ENCODE results near the gene SORT1.

SORT1 gene

DNA sequence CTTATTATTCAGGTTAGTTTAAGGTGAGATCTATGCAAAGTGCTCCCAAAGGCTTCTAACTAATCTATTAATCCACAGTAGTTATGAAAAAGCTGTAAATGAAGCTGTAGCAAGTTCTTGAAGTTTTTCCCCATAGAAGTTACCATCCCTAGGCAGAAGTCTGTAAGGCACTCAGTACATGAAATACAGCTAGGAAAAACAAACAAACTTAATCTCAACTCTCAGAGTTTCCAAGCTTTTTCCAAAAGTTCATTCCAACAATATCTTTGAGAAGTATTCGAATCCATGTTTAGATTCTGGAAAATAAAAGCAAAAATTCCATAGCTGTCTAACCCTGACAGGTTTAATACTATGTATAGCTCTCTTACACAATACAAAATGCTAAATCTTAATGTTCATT lies 41.2 kb downstream of the SORT1 start:
- H3K9me3 ChIP-seq (ENCODE audit: severe bottlenecking): no peaks in the 10 kb centered on the region
- no peak overlapping the region for H3K4me3 ChIP-seq (ENCODE audit: low read depth, low read length)
- H3K27me3 ChIP-seq (ENCODE audit: insufficient read depth, low read depth, severe bottlenecking): no peaks in the 10 kb centered on the region
- H3K36me3 ChIP-seq: peaks cover 18% of the 10 kb centered on the region
- no peak overlapping the region for H3K27ac ChIP-seq
- TF ChIP-seq CTCF (IDR thresholded peaks at IDR 0.05; ENCODE audit: low read depth, low read length): no peak
- no peak for DNase-seq

- no peak overlapping the region for H3K27ac ChIP-seq
- peaks cover 32% of the 10 kb centered on the region for H3K36me3 ChIP-seq
- no peak overlapping the region for H3K4me3 ChIP-seq (ENCODE audit: low read depth, low read length)
- no peaks in the 10 kb centered on the region for H3K27me3 ChIP-seq (ENCODE audit: insufficient read depth, low read depth, severe bottlenecking)
- no peak for TF ChIP-seq CTCF (IDR thresholded peaks at IDR 0.05; ENCODE audit: low read depth, low read length)
- no peak for DNase-seq
- H3K9me3 ChIP-seq (ENCODE audit: severe bottlenecking): no peaks in the 10 kb centered on the region
Observed at GRCh38 chr1:109354929-109355328, 42.8 kb downstream of the SORT1 start.

- no peak overlapping the region for H3K27ac ChIP-seq
- TF ChIP-seq CTCF (IDR thresholded peaks at IDR 0.05; ENCODE audit: low read depth, low read length): no peak
- no peak overlapping the region for H3K4me3 ChIP-seq (ENCODE audit: low read depth, low read length)
- H3K36me3 ChIP-seq: peaks cover 60% of the 10 kb centered on the region
- H3K27me3 ChIP-seq (ENCODE audit: insufficient read depth, low read depth, severe bottlenecking): no peaks in the 10 kb centered on the region
- DNase-seq: no peak
- H3K9me3 ChIP-seq (ENCODE audit: severe bottlenecking): no peaks in the 10 kb centered on the region
Observed at GRCh38 chr1:109351457-109351856, 46.3 kb downstream of the SORT1 start.

- Histone ChIP-seq H3K36me3 (peaks cover 63% of the 10 kb centered on the region), H3K4me3 (ENCODE audit: low read depth, low read length) (no peak overlapping the region), H3K27ac (no peak overlapping the region), H3K27me3 (ENCODE audit: insufficient read depth, low read depth, severe bottlenecking) (no peaks in the 10 kb centered on the region), H3K9me3 (ENCODE audit: severe bottlenecking) (no peaks in the 10 kb centered on the region)
- no peak for TF ChIP-seq CTCF (IDR thresholded peaks at IDR 0.05; ENCODE audit: low read depth, low read length)
- no peak for DNase-seq
Observed at GRCh38 chr1:109350655-109351054, 47.1 kb downstream of the SORT1 start.

GRCh38 chr1:109350182-109350581 lies 47.5 kb downstream of the SORT1 start:
- TF ChIP-seq CTCF (IDR thresholded peaks at IDR 0.05; ENCODE audit: low read depth, low read length): no peak
- H3K27me3 ChIP-seq (ENCODE audit: insufficient read depth, low read depth, severe bottlenecking): no peaks in the 10 kb centered on the region

GRCh38 chr1:109347511-109347910 lies 50.2 kb downstream of the SORT1 start:
- H3K36me3 ChIP-seq: peaks cover 70% of the 10 kb centered on the region

More at GRCh38 chr1:109350182-109350581, 47.5 kb downstream of the SORT1 start:
- Histone ChIP-seq H3K9me3 (ENCODE audit: severe bottlenecking) (no peaks in the 10 kb centered on the region), H3K27ac (no peak overlapping the region), H3K4me3 (ENCODE audit: low read depth, low read length) (no peak overlapping the region), H3K36me3 (peaks cover 68% of the 10 kb centered on the region)
- no peak for DNase-seq

More at GRCh38 chr1:109347511-109347910, 50.2 kb downstream of the SORT1 start:
- no peaks in the 10 kb centered on the region for H3K27me3 ChIP-seq (ENCODE audit: insufficient read depth, low read depth, severe bottlenecking)
- no peak overlapping the region for H3K27ac ChIP-seq
- TF ChIP-seq CTCF (IDR thresholded peaks at IDR 0.05; ENCODE audit: low read depth, low read length): no peak
- DNase-seq: no peak
- H3K4me3 ChIP-seq (ENCODE audit: low read depth, low read length): no peak overlapping the region
- no peaks in the 10 kb centered on the region for H3K9me3 ChIP-seq (ENCODE audit: severe bottlenecking)

Measured in WERI-Rb-1 (cell line).